KBM-7 (cell line): ENCODE data around the gene HIRA.
A peak's percentile ranks its signal among the peaks of the same experiment; 100 is the strongest.

Experiments
- DNase-seq: peaks from one replicate; pipeline ENCODE4 v3.0.0-alpha.2; 2015
- in situ Hi-C: fragments of 300-500 bp; cut with MboI; formaldehyde crosslinking; loops from 2 replicates; pipeline ENCODE4 v1.14.3; 2020; ENCODE audit warnings: low sequenced_read_pairs, low pct_unique_long_range_greater_than_20kb, mixed read lengths

The HIRA gene

DNA sequence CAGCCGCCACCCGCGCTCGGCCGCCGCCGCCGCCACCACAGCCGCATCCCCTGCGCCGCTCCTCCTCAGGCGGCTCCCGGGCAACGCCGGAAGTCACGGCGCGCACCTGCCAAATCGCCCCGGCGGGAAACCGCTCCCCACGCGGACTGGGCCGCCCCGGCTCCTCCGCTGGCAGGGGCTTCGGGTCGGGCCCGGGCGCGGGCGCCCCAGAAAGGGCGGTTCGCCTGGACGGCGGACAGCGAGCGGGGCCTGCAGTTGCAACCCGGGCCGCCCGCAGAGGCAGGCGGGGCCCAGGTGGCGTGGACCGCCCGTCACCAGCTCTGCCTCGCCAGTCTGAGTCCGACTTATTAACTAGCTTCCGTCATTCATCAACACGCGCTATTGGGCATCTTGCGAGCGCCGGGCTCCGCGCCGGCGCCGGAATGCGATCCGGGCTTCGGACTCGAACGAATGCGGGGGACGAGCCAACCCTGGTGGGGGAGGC, at the start of gene HIRA:
Gene HIRA, minus strand, starts transcription at position 85 of the 484 bp plus-strand sequence. CDS start 257 bp downstream, outside the sequence.
- in situ Hi-C loops = no loop called here
- peak; percentile 82 for DNase-seq

- in situ Hi-C loops = no loop called here
- DNase-seq = peak; percentile 21
Observed at GRCh38 chr22:19480789-19481188, 49.3 kb upstream of the HIRA start.

- no peak for DNase-seq
- in situ Hi-C loops = no loop called here
Observed at GRCh38 chr22:19480173-19480568, 48.6 kb upstream of the HIRA start.

GRCh38 chr22:19479355-19480172, 48.0 kb upstream of the HIRA start, which contains the start of gene CDC45:
CDC45 (plus strand) TSS chr22:19479920; CDS start chr22:19479969, 49 bp downstream.
- in situ Hi-C loops = no loop called here

GRCh38 chr22:19478901-19479354, 47.4 kb upstream of the HIRA start, which contains the start of gene UFD1:
UFD1 (minus strand) TSS chr22:19479193; CDS start chr22:19479085, 108 bp downstream.
- DNase-seq = no peak
- in situ Hi-C loops = no loop called here

More at GRCh38 chr22:19479355-19480172, 48.0 kb upstream of the HIRA start, which contains the start of gene CDC45:
- DNase-seq = peak; percentile 99

- in situ Hi-C loops = no loop called here
- peak; percentile 25 for DNase-seq
Observed at GRCh38 chr22:19478045-19478900, 46.7 kb upstream of the HIRA start.

DNA sequence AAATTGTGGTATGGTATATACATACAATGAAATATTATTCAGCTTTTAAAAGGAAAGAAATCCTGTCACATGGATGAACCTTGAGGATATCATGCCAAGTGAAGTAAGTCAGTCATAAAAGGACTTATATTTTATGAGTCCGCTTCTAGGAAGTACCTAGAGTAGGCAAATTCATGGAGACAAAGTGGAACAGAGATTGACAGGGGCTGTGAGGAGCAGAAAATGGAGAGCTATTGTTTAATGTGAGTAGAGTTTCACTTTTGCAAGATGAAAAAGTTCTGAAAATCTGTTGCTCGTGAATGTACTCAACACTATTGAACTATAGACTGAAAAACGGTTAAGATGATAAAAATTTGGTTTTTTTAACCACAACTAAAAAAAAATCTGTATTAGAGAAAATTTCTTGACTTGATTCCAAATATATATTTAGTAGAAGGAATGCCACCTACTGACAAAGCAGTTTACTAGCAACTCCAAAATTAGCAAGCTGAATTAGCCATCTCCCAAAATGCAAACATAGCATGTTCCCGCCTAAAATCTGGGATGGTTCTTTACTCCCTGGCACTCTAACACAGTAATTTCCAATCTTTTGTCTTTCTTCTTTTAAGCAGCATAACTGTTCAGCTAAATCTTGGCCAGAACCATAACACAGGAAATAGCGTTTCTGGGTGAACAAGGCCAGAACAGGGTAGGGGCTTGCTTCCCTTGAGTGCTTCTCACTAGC, 46.0 kb upstream of the HIRA start:
- peak; percentile 32 for DNase-seq
- in situ Hi-C loops = no loop called here

GRCh38 chr22:19476023-19476422, 44.5 kb upstream of the HIRA start:
- no peak for DNase-seq
- in situ Hi-C loops = no loop called here

DNA sequence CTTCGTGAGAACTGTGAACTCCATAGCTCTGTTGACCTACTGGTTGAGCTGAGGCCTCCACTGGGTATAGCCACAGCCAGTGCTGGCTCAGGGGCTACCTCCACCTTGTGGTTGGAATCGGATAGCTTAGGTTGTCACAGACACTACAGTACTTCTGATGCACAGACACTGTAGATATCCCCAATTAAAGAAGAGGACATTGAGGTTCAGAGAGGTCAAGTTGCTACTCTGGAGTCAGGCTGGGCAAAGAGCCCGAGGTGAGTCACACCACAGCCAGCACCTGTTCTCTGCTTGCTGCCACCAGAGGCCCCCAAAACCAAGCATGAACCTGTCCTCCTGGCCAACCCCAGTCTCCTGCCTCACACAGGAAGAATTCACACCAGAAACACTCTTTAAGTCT, 42.0 kb upstream of the HIRA start:
- DNase-seq = no peak
- in situ Hi-C loops = no loop called here

DNA sequence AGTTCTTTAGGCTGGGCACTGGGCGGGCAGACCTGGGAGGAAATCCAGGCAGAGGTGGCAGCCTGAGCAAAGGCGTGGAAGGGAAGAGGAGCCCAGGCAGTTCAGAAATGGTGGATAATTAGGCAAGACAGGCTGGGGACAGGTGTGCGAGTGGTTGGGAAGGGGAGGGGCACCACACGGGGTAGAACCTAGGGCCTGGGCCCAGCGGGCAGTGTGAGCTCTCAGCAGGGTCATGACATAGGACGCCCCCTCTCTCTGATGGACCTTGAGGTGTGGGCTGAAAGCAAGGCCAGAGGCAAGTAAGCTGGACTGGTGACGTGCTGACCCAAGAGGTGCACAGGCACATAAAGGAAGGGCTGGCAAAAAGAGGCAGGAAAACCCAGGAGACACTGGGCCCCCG, 40.7 kb upstream of the HIRA start:
- in situ Hi-C loops = no loop called here
- no peak for DNase-seq

DNA sequence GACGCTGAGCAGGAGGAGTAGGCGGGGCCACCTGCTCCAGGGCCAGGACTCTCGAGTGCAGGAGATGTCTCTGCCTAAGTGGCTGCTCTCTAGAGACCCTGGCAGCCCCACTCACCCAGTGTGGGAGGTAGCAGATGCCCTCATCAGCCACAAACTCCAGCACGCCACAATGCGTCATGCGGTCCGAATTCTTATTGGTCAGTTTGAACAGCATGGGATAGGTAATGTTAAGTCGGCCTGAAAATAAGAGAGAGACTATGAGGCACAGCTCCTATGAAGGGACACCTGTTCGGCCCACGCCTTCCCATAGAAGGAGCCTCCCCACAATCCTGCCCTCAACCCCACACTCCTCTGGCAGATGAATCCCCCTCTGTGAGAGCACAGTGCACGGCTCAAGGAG, 40.0 kb upstream of the HIRA start:
- DNase-seq = no peak
- in situ Hi-C loops = no loop called here

- DNase-seq = no peak
- in situ Hi-C loops = no loop called here
Observed at GRCh38 chr22:19470010-19470409, 38.5 kb upstream of the HIRA start.

GRCh38 chr22:19469421-19469820, 37.9 kb upstream of the HIRA start:
- DNase-seq = no peak
- in situ Hi-C loops = no loop called here

- DNase-seq = no peak
- in situ Hi-C loops = no loop called here
Observed at GRCh38 chr22:19467912-19468311, 36.4 kb upstream of the HIRA start.

- in situ Hi-C loops = no loop called here
- no peak for DNase-seq
Observed at GRCh38 chr22:19466848-19467752, 35.6 kb upstream of the HIRA start.

- DNase-seq = no peak
- in situ Hi-C loops = no loop called here
Observed at GRCh38 chr22:19466126-19466716, 34.7 kb upstream of the HIRA start.

DNA sequence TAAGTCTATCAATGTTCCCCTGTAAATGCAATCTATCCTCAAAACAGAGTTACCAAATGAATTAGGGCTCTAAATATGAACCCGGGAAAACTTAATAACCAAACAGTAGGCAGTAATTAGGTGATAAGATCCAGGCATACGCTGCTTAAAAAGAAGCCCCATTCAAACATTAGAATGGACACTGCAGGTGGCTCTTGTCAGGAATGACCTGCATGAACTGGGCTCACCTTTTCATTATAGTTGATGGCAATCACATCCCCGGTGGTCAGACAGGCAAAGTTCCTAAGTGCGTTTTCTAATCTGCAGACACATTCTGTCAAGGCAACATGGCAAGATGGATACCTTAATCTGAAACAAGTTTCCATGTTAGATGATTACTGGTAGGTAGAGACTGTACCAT, 33.4 kb upstream of the HIRA start:
- in situ Hi-C loops = no loop called here
- DNase-seq = no peak

DNA sequence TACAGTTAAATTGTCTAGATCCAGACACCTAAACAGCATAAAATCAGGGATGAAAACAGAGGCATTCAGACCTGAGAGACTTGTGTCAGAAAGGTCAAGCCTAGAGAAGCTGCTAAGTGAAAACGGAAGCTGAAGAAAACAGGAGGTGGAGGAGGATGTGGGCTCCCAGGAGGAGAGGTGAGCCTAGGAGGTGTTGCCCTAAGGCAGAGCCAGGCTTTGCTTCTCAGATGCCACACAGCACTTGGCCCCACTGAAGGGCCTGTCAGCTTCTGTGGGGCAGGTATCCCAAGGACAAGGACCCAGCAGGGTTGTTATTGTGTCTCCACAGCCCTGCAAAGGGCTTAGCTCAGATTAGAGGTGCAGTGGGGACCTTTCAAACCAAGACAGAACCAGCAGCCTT, 33.0 kb upstream of the HIRA start:
- in situ Hi-C loops = no loop called here
- DNase-seq = no peak
